Lower lobe of right lung (tissue), 2 donors: ENCODE results near the gene CDH26. TPM values are rescaled to one million over a fixed set of nuclear protein-coding genes. Genes with fewer than 3 reads are reported as not detected.

Source experiments
- ATAC-seq, 2 donors: fragments of 200-7000 bp; cut with Tn5 transposase; one replicate each; pipeline ENCODE4 v1.9.1; 2020 to 2022; ENCODE audit warnings: mild to moderate bottlenecking in 2 of 2, moderate library complexity in 2 of 2
- DNase-seq: peaks from one replicate; pipeline ENCODE4 v3.0.0-alpha.2; 2020
- H3K27ac ChIP-seq: fragments of 200-600 bp; one replicate; pipeline ENCODE4 v1.8.0; 2022
- H3K27me3 ChIP-seq: fragments of 200-600 bp; one replicate; pipeline ENCODE4 v1.8.0; 2022; ENCODE audit warnings: low read depth
- H3K36me3 ChIP-seq: fragments of 200-600 bp; one replicate; pipeline ENCODE4 v1.8.0; 2022; ENCODE audit warnings: mild to moderate bottlenecking
- H3K4me1 ChIP-seq: fragments of 200-600 bp; one replicate; pipeline ENCODE4 v1.8.0; 2022
- H3K4me3 ChIP-seq: fragments of 200-600 bp; one replicate; pipeline ENCODE4 v1.8.0; 2022; ENCODE audit warnings: mild to moderate bottlenecking
- H3K9me3 ChIP-seq: fragments of 200-600 bp; one replicate; pipeline ENCODE4 v1.8.0; 2022
- CTCF ChIP-seq: fragments of 200-600 bp; IDR thresholded peaks from one replicate; pipeline ENCODE4 v1.8.0; 2022; ENCODE audit warnings: antibody characterized with exemption, mild to moderate bottlenecking
- intact Hi-C: fragments of 100-400 bp; cut with DNase I; formaldehyde crosslinking; loops from one replicate; pipeline ENCODE4 v1.11.0; 2022
- total RNA-seq: library from RNA; stranded (reverse); fragmentation: NEBNext Ultra II Directional; extraction: Animal tissue kit (Norgen Biotek cat#: 25700); gene quantifications from one replicate; pipeline ENCODE4 v1.2.1, GENCODE V29; 2021
- donor health status: DM: no; HTN: yes; CAD: no; lungs with severe emphysema.

The CDH26 gene
- total RNA-seq, 1 donor from 2014 or later = 8.4 TPM

GRCh38 chr20:60034231-60035110 is 76.2 kb downstream of the CDH26 start:
- Histone ChIP-seq H3K27ac (no peak overlapping the region), H3K4me3 (no peak overlapping the region), H3K27me3 (no peaks in the 10 kb centered on the region), H3K9me3 (no peaks in the 10 kb centered on the region), H3K4me1 (no peaks in the 10 kb centered on the region), H3K36me3 (no peaks in the 10 kb centered on the region)
- no peak for DNase-seq
- intact Hi-C loops = no loop called here
- peak; percentile 47 to 77 for ATAC-seq
- no peak for TF ChIP-seq CTCF

DNA sequence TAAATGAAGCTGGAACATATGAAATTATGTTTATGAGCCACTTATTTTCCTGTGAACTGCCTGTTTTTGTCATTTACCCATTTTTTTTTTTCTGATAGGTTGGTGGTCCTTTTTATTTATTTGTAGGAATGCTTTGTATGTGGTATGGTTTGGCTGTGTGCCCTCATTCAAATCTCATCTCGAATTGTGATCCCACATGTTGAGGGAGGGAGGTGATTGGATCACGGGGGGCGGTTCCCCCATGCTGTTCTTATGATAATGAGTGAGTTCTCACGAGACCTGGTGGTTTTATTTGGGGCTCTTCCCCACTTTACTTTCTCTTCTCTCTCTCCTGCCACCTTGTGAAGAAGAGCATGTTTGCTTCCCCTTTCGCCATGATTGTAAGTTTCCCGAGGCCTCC is 77.3 kb downstream of the CDH26 start:
- DNase-seq (no peak), ATAC-seq (no peak)
- Histone ChIP-seq H3K4me1 (no peaks in the 10 kb centered on the region), H3K36me3 (no peaks in the 10 kb centered on the region), H3K27ac (no peak overlapping the region), H3K27me3 (no peaks in the 10 kb centered on the region), H3K9me3 (no peaks in the 10 kb centered on the region), H3K4me3 (no peak overlapping the region)
- no peak for TF ChIP-seq CTCF
- intact Hi-C loops = no loop called here

DNA sequence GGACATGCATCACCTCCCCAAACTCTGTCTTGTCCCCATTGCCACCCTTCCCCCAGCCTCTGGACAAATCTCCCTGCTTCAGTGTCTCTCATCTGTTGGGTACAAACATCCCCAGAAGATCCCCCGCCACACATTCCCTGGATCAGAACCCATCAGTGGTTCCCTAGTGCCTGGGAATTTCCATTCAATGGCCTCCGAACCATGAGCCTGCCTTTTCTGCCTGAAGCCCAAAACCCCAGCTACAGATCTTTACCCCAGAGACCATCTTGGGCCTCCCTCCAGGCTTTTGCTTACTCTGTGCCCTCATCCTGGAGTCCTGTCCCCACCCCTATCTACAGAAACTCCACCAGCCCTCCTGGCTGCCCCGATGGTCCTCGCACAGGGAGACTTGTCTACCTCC is 78.1 kb downstream of the CDH26 start:
- H3K36me3 ChIP-seq = no peaks in the 10 kb centered on the region
- H3K4me3 ChIP-seq = no peak overlapping the region
- H3K27me3 ChIP-seq = no peaks in the 10 kb centered on the region
- TF ChIP-seq CTCF = no peak
- intact Hi-C loops = no loop called here
- DNase-seq = no peak
- H3K4me1 ChIP-seq = no peaks in the 10 kb centered on the region
- no peak for ATAC-seq
- H3K9me3 ChIP-seq = no peaks in the 10 kb centered on the region
- H3K27ac ChIP-seq = no peak overlapping the region

GRCh38 chr20:60036746-60037499 is 78.7 kb downstream of the CDH26 start:
- TF ChIP-seq CTCF = no peak
- Histone ChIP-seq H3K36me3 (no peaks in the 10 kb centered on the region), H3K9me3 (no peaks in the 10 kb centered on the region), H3K4me1 (no peaks in the 10 kb centered on the region), H3K27ac (no peak overlapping the region), H3K4me3 (no peak overlapping the region), H3K27me3 (no peaks in the 10 kb centered on the region)
- intact Hi-C loops = no loop called here
- DNase-seq (no peak), ATAC-seq (peak in 1 of 2 donors; percentile 32)

- Histone ChIP-seq H3K4me3 (no peak overlapping the region), H3K9me3 (no peaks in the 10 kb centered on the region), H3K36me3 (no peaks in the 10 kb centered on the region), H3K27ac (no peak overlapping the region), H3K27me3 (no peaks in the 10 kb centered on the region), H3K4me1 (no peaks in the 10 kb centered on the region)
- intact Hi-C loops = no loop called here
- no peak for TF ChIP-seq CTCF
- DNase-seq = no peak
- ATAC-seq = no peak
These were observed 80.3 kb downstream of the CDH26 start for GRCh38 chr20:60038400-60039008.
